Naive thymus-derived CD8-positive, alpha-beta T cell (primary cell): Measurements from ENCODE around the gene PPIG. TPM values are rescaled to one million over a fixed set of nuclear protein-coding genes. Genes with fewer than 3 reads are reported as not detected.
"Not testable (repeated sequence)": the region's sequence is repeated elsewhere in the genome, so short reads cannot be mapped to it uniquely, and the experiment has no call there.

Experiments
- ATAC-seq, 2 donors: fragments of 150-1000 bp; cut with Tn5 transposase in 1 of 2; sonication (Bioruptor Pico), chemical (Tn5 transposase) in 1 of 2; 1 replicate in 1 of 2; 2 replicates in 1 of 2; pipeline ENCODE4 v1.10.0; 2021; ENCODE audit warnings: mild to moderate bottlenecking in 2 of 2, moderate library complexity in 2 of 2
- POLR2A ChIA-PET: fragments of 350-600 bp; sonication (Branson Sonifier 250); formaldehyde crosslinking; loops from one replicate; lab custom pipeline; 2021; ENCODE audit warnings: antibody characterized with exemption; lab: Charles Lee
- DNase-seq, 10 donors: peaks; one replicate each; pipeline versions ENCODE4 v3.0.0 to v3.0.0-alpha.2; 2020 to 2022
- H3K27ac Mint-ChIP-seq, 10 donors: one replicate each; pipeline ENCODE4 v1.8.0; 2020 to 2022; ENCODE audit warnings: mild to moderate bottlenecking in 10 of 10, mixed read lengths in 10 of 10, moderate library complexity in 4 of 10, inconsistent platforms in 1 of 10
- H3K27me3 Mint-ChIP-seq, 5 donors: one replicate each; pipeline ENCODE4 v1.8.0; 2021 to 2022; ENCODE audit warnings: mixed read lengths in 5 of 5
- H3K36me3 Mint-ChIP-seq, 3 donors: one replicate each; pipeline ENCODE4 v1.8.0; 2020 to 2022; ENCODE audit warnings: mixed read lengths in 3 of 3, mild to moderate bottlenecking in 2 of 3, inconsistent platforms in 1 of 3
- H3K4me1 Mint-ChIP-seq, 4 donors: one replicate each; pipeline ENCODE4 v1.8.0; 2021 to 2022; ENCODE audit warnings: mixed read lengths in 4 of 4
- H3K4me3 Mint-ChIP-seq, 10 donors: one replicate each; pipeline ENCODE4 v1.8.0; 2020 to 2022; ENCODE audit warnings: mild to moderate bottlenecking in 10 of 10, mixed read lengths in 10 of 10, moderate library complexity in 6 of 10, inconsistent platforms in 1 of 10
- H3K9me3 Mint-ChIP-seq, 9 donors: one replicate each; pipeline ENCODE4 v1.8.0; 2020 to 2022; ENCODE audit warnings: mixed read lengths in 9 of 9, mild to moderate bottlenecking in 3 of 9, inconsistent platforms in 1 of 9, moderate library complexity in 1 of 9
- polyA plus RNA-seq, 3 donors: library from polyadenylated mRNA; unstranded; fragments of 300-500 nt; fragmentation: Illumina TruSeq; gene quantifications; one replicate each; pipeline ENCODE4 v1.2.3, GENCODE V29; 2021
- total RNA-seq, 8 experiments: library from RNA in 2 of 8; stranded (reverse) in 2 of 8; gene quantifications; one replicate each; pipeline ENCODE4 v1.2.3 and lab custom pipeline; 2021 to 2026

The PPIG gene
- total and polyA plus RNA-seq, 5 experiments from 2014 or later = 63.4 to 88.2 (median 82.7) TPM

- POLR2A ChIA-PET = interaction anchor here (1.0 to 2.9 kb wide), 3 partner anchors 10 to 93 kb away, joined by 3 to 38 read pairs (median 7); partner anchors contain the start of genes BBS5 and PPIG
- ATAC-seq = no peak
These were observed 12.0 kb upstream of the PPIG start for GRCh38 chr2:169572189-169572588.

DNA sequence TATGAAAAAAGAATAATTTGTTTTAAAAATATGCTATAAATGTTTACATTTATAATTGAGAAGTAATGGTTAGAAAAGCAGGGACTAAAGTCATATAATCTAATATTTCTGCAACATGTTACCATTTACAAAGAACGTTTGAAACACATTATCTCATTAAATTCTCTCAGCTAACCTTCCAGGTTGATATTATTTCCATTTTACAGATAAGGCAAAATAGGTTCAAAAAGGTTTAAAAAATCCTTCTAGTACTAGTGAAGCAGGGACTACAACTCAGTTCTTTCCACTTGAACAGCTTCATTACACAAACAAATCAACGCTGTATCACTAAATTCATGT lies 11.4 kb upstream of the PPIG start:
- POLR2A ChIA-PET = interaction anchor here (1.4 to 2.9 kb wide), 3 partner anchors 10 to 93 kb away, joined by 7 to 38 read pairs (median 8); partner anchors contain the start of genes BBS5 and PPIG

More at GRCh38 chr2:169572189-169572588, 12.0 kb upstream of the PPIG start:
- no peaks in the 10 kb centered on the region for H3K9me3 Mint-ChIP-seq
- H3K27me3 Mint-ChIP-seq = no peaks in the 10 kb centered on the region
- H3K36me3 Mint-ChIP-seq = peaks cover 0 to 15% (median 0%) of the 10 kb centered on the region in 3 donors
- no peak overlapping the region for H3K27ac Mint-ChIP-seq
- no peak for DNase-seq
- H3K4me3 Mint-ChIP-seq = no peak overlapping the region
- peaks cover 11 to 27% (median 20%) of the 10 kb centered on the region in 4 donors for H3K4me1 Mint-ChIP-seq

DNA sequence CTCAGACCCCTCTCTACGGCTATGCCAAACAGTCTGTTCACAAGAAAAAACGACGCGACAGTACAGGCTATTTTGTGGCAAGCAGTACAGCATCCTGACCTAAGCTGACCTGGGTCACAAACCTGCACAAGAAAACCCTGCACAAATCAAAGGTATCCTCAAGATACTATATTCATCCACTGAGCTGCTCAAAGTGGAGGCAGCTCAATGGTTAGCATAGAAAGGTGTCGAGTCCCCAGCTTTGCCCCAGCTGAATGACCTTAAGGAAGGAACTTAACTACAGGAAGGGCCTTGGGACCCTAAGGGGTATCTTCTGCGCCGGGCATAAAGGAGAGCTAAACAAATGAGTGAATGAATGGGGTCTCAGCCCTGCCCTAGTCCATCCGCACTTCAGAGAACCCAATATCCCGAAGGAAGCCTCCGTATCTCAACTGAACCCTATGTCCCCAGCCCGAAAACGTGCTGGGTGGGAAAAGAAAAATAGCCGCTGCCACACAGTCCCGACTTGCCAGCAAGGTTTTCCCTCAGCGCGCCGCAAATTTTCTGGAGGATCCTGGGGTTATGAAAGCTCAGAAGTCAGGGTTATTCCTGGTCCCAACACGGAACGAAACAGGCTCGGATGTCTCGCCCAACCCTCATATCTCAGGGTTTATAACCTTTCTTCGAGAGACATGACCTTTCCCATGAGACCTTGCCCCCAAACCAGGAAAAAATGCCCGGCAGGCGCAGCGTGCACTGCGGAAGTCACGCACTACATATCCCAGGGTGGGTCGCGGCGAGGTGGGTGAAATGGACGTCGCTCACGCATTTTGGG lies 10.8 kb upstream of the PPIG start, which contains the start of gene FASTKD1:
Gene FASTKD1, minus strand, starts transcription at position 706 of the 814 bp plus-strand sequence. CDS start 1,836 bp downstream, outside the sequence.
- DNase-seq (peak; percentile 67 to 88 (median 78)), ATAC-seq (peak; percentile 100)
- peak within 1 kb of the TSS; percentile 95 to 100 (median 97) for H3K4me3 Mint-ChIP-seq
- no peaks in the 10 kb centered on the region for H3K9me3 Mint-ChIP-seq
- peaks cover 9 to 27% (median 20%) of the 10 kb centered on the region in 4 donors for H3K4me1 Mint-ChIP-seq
- H3K27ac Mint-ChIP-seq = peak within 1 kb of the TSS; percentile 39 to 98 (median 95)
- H3K27me3 Mint-ChIP-seq = peaks cover 0 to 3% (median 0%) of the 10 kb centered on the region in 5 donors
- H3K36me3 Mint-ChIP-seq = peaks cover 0 to 11% (median 0%) of the 10 kb centered on the region in 3 donors
- POLR2A ChIA-PET = interaction anchor here (0.7 to 2.9 kb wide), 4 partner anchors 8 to 94 kb away, joined by 3 to 38 read pairs (median 8); partner anchors contain the start of genes BBS5 and PPIG

More for the DNA sequence above, 11.4 kb upstream of the PPIG start:
- H3K4me3 Mint-ChIP-seq = peak overlapping the region; percentile 95 to 100 (median 97)
- peaks cover 0 to 15% (median 0%) of the 10 kb centered on the region in 3 donors for H3K36me3 Mint-ChIP-seq
- no peak for ATAC-seq
- H3K9me3 Mint-ChIP-seq = no peaks in the 10 kb centered on the region
- peaks cover 0 to 3% (median 0%) of the 10 kb centered on the region in 5 donors for H3K27me3 Mint-ChIP-seq
- no peak for DNase-seq
- H3K4me1 Mint-ChIP-seq = peaks cover 9 to 27% (median 20%) of the 10 kb centered on the region in 4 donors
- peak overlapping the region in 8 of 10 donors; percentile 86 to 98 (median 96) for H3K27ac Mint-ChIP-seq

DNA sequence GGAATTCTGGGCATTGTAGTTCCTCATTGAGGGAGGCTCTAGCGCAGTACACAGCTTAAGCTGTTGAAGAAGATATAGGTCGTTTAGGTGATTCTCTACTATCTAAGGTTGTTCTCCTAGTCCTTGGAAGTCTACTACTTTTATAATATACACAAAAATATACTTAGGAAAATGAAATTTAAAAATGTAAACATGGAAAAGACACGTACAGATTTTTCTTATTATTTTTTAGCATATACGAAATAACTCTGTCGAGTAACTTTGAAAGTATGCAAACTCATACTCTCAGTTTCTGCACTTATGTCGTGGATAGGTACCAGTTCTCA lies 10.2 kb upstream of the PPIG start:
- POLR2A ChIA-PET = interaction anchor here (0.6 to 2.9 kb wide), 5 partner anchors 8 to 98 kb away, joined by 3 to 38 read pairs (median 7); partner anchors contain the start of genes BBS5 and PPIG
- Mint-ChIP-seq H3K9me3 (no peaks in the 10 kb centered on the region), H3K36me3 (peaks cover 0 to 9% (median 0%) of the 10 kb centered on the region in 3 donors), H3K27me3 (peaks cover 0 to 3% (median 0%) of the 10 kb centered on the region in 5 donors), H3K4me3 (peak overlapping the region; percentile 95 to 100 (median 97)), H3K4me1 (peaks cover 9 to 27% (median 20%) of the 10 kb centered on the region in 4 donors), H3K27ac (peak overlapping the region in 9 of 10 donors; percentile 86 to 98 (median 96))
- DNase-seq (no peak), ATAC-seq (no peak)

- POLR2A ChIA-PET = interaction anchor here (2.4 to 2.9 kb wide), 2 partner anchors 10 to 95 kb away, joined by 7 to 38 read pairs; partner anchors contain the start of genes BBS5 and PPIG
- H3K36me3 Mint-ChIP-seq, DNase-seq, ATAC-seq, H3K27me3 Mint-ChIP-seq, H3K9me3 Mint-ChIP-seq: not testable (repeated sequence)
- Mint-ChIP-seq H3K27ac (peak overlapping the region in 2 of 10 donors; percentile 27 to 70), H3K4me1 (peaks cover 9 to 24% (median 20%) of the 10 kb centered on the region in 4 donors), H3K4me3 (peak overlapping the region in 1 of 10 donors; percentile 68)
These were observed 9.6 kb upstream of the PPIG start for GRCh38 chr2:169574539-169574938.

DNA sequence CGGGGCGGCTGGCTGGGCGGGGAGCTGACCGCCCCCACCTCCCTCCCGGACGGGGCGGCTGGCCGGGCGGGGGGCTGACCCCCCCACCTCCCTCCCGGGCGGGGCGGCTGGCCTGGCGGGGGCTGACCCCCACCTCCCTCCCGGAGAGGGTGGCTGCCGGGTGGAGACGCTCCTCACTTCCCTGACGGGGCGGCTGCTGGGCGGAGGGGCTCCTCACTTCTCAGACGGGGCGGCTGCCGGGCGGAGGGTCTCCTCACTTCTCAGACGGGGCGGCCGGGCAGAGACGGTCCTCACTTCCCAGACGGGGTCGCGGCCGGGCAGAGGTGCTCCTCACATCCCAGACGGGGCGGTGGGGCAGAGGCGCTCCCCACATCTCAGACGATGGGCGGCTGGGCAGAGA lies 8.9 kb upstream of the PPIG start:
- POLR2A ChIA-PET, DNase-seq, H3K27ac Mint-ChIP-seq, ATAC-seq, H3K27me3 Mint-ChIP-seq, H3K4me3 Mint-ChIP-seq, H3K9me3 Mint-ChIP-seq, H3K36me3 Mint-ChIP-seq: not testable (repeated sequence)
- peaks cover 6 to 20% (median 16%) of the 10 kb centered on the region in 4 donors for H3K4me1 Mint-ChIP-seq

GRCh38 chr2:169579044-169579443 lies 5.1 kb upstream of the PPIG start:
- Mint-ChIP-seq H3K9me3 (peaks cover 0 to 5% (median 0%) of the 10 kb centered on the region in 9 donors), H3K36me3 (peaks cover 0 to 2% (median 0%) of the 10 kb centered on the region in 3 donors), H3K4me1 (peaks cover 4 to 5% (median 4%) of the 10 kb centered on the region in 4 donors), H3K27ac (no peak overlapping the region), H3K27me3 (peaks cover 0 to 3% (median 0%) of the 10 kb centered on the region in 5 donors), H3K4me3 (no peak overlapping the region)
- no peak for DNase-seq
- ATAC-seq = no peak
- POLR2A ChIA-PET = no interaction called here

DNA sequence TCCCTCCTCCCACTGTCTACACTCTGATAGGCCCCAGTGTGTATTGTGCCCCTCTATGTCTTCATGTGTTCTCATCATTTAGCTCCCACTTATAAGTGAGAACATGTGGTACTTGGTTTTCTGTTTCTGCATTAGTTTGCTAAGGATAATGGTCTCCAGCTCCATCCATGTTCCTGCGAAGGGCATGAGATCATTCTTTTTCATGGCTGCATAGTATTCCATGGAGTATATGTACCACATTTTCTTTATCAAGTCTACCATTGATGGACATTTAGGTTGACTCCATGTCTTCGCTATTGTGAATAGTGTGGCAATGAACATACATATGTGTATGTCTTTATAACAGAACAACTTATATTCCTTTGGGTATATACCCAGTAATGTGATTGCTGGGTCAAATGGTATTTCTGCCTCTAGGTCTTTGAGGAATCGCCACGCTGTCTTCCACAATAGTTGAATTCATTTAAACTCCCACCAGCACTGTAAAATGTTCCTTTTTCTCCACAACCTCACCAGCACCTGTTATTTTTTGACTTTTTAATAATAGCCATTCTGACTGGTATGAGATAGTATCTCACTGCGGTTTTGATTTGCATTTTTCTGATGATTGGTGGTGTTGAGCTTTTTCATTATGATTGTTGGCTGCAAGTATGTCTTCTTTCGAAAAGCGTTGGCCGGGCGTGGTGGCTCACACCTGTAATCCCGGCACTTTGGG lies 1.4 kb upstream of the PPIG start:
- not testable (repeated sequence) for H3K36me3 Mint-ChIP-seq, DNase-seq, H3K27me3 Mint-ChIP-seq, ATAC-seq
- H3K9me3 Mint-ChIP-seq = peaks cover 0 to 11% (median 0%) of the 10 kb centered on the region in 9 donors
- peak overlapping the region in 8 of 10 donors; percentile 27 to 90 (median 80) for H3K27ac Mint-ChIP-seq
- H3K4me1 Mint-ChIP-seq = peaks cover 11 to 33% (median 31%) of the 10 kb centered on the region in 4 donors
- POLR2A ChIA-PET = interaction anchor here (1.2 to 3.8 kb wide), 2 partner anchors 9 kb away, joined by 3 to 38 read pairs; partner anchors contain the start of gene FASTKD1
- peak overlapping the region in 3 of 10 donors; percentile 42 to 74 (median 61) for H3K4me3 Mint-ChIP-seq

GRCh38 chr2:169583518-169583917 lies 633 bp upstream of the PPIG start:
- H3K36me3 Mint-ChIP-seq = peaks cover 0 to 6% (median 4%) of the 10 kb centered on the region in 3 donors
- no peak for ATAC-seq
- H3K4me1 Mint-ChIP-seq = peaks cover 12 to 40% (median 35%) of the 10 kb centered on the region in 4 donors
- DNase-seq = no peak
- no peaks in the 10 kb centered on the region for H3K27me3 Mint-ChIP-seq
- H3K4me3 Mint-ChIP-seq = peak overlapping the region in 8 of 10 donors; percentile 38 to 99 (median 98)
- POLR2A ChIA-PET = interaction anchor here (0.7 to 3.8 kb wide), 2 partner anchors 10 to 45 kb away, joined by 4 to 38 read pairs; partner anchors contain the start of gene FASTKD1
- peak overlapping the region; percentile 97 to 100 (median 100) for H3K27ac Mint-ChIP-seq
- peaks cover 0 to 11% (median 0%) of the 10 kb centered on the region in 9 donors for H3K9me3 Mint-ChIP-seq

DNA sequence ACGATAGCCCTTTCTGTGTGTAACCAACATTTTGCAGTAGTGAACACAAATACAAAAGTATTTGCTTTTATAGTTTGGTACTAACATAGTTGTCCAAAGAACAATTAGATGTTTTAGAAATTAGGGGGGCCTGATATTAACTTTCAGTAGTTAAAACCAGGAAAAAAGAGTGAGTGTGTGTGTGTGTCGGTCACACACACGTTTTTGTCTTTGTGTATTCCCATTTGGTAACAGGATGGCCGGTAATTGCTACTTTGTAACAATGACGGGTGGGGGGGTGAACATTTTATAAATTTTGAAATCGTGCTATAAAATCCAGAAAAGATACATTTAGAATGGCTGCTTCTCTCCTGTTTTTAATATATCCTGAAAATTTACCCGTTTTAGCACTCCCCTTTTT lies 1.5 kb downstream of the PPIG start:
- DNase-seq (no peak), ATAC-seq (no peak)
- H3K4me1 Mint-ChIP-seq = peaks cover 18 to 58% (median 55%) of the 10 kb centered on the region in 4 donors
- H3K36me3 Mint-ChIP-seq = peaks cover 1 to 14% (median 10%) of the 10 kb centered on the region in 3 donors
- peaks cover 0 to 11% (median 0%) of the 10 kb centered on the region in 9 donors for H3K9me3 Mint-ChIP-seq
- peak overlapping the region; percentile 96 to 99 (median 98) for H3K4me3 Mint-ChIP-seq
- H3K27ac Mint-ChIP-seq = peak overlapping the region; percentile 97 to 100 (median 100)
- H3K27me3 Mint-ChIP-seq = no peaks in the 10 kb centered on the region
- POLR2A ChIA-PET = interaction anchor here (1.7 to 3.8 kb wide), 4 partner anchors 12 to 213 kb away, joined by 7 to 38 read pairs (median 10); partner anchors contain the start of genes BBS5, FASTKD1 and SSB

GRCh38 chr2:169590804-169591203 lies 6.7 kb downstream of the PPIG start:
- no peaks in the 10 kb centered on the region for H3K9me3 Mint-ChIP-seq
- peaks cover 16 to 72% (median 42%) of the 10 kb centered on the region in 4 donors for H3K4me1 Mint-ChIP-seq
- H3K36me3 Mint-ChIP-seq = peaks cover 3 to 25% (median 4%) of the 10 kb centered on the region in 3 donors
- H3K4me3 Mint-ChIP-seq = peak overlapping the region in 2 of 10 donors; percentile 11 to 52
- no peak for DNase-seq
- POLR2A ChIA-PET = no interaction called here
- peak overlapping the region in 2 of 10 donors; percentile 6 to 57 for H3K27ac Mint-ChIP-seq
- no peak for ATAC-seq
- H3K27me3 Mint-ChIP-seq = no peaks in the 10 kb centered on the region
